Fibroblast of skin of scalp (primary cell): Measurements from ENCODE around the gene PIM3.

Experiments
- DNase-seq: peaks from one replicate; pipeline ENCODE4 v3.0.0-alpha.2; 2013

PIM3 gene

GRCh38 chr22:49991907-49992533, 31.4 kb downstream of the PIM3 start:
- no peak for DNase-seq

- DNase-seq = peak; percentile 39
These were observed 32.5 kb downstream of the PIM3 start for GRCh38 chr22:49992921-49993648.

- DNase-seq = no peak
These were observed 33.2 kb downstream of the PIM3 start for GRCh38 chr22:49993649-49994360.

GRCh38 chr22:49994361-49995040, 33.9 kb downstream of the PIM3 start:
- no peak for DNase-seq

GRCh38 chr22:49995041-49995360, 34.4 kb downstream of the PIM3 start:
- DNase-seq = no peak

- DNase-seq = no peak
These were observed 35.0 kb downstream of the PIM3 start for GRCh38 chr22:49995361-49996118.

GRCh38 chr22:49996119-49996517, 35.5 kb downstream of the PIM3 start:
- DNase-seq = no peak

- DNase-seq = no peak
These were observed 36.1 kb downstream of the PIM3 start for GRCh38 chr22:49996518-49997250.

GRCh38 chr22:49997251-49997599, 36.7 kb downstream of the PIM3 start:
- no peak for DNase-seq

- no peak for DNase-seq
These were observed 37.6 kb downstream of the PIM3 start for GRCh38 chr22:49997932-49998717.

GRCh38 chr22:49998718-49999062, 38.1 kb downstream of the PIM3 start:
- no peak for DNase-seq

GRCh38 chr22:49999063-49999945, 38.7 kb downstream of the PIM3 start:
- no peak for DNase-seq

GRCh38 chr22:49999946-50000586, 39.5 kb downstream of the PIM3 start:
- no peak for DNase-seq

- no peak for DNase-seq
These were observed 40.2 kb downstream of the PIM3 start for GRCh38 chr22:50000587-50001387.

- DNase-seq = no peak
These were observed 41.0 kb downstream of the PIM3 start for GRCh38 chr22:50001388-50002231.

- no peak for DNase-seq
These were observed 42.2 kb downstream of the PIM3 start for GRCh38 chr22:50002791-50003190.

- DNase-seq = no peak
These were observed 44.3 kb downstream of the PIM3 start for GRCh38 chr22:50004918-50005317.

GRCh38 chr22:50007057-50007511, 46.5 kb downstream of the PIM3 start:
- no peak for DNase-seq
